NCI-H1092 (cell line): Measurements from ENCODE around the gene OR6C6.
"Not testable (repeated sequence)": the region's sequence is repeated elsewhere in the genome, so short reads cannot be mapped to it uniquely, and the experiment has no call there.

Experiments used
- DNase-seq: peaks from one replicate; lab custom pipeline; 2025; lab: John Stamatoyannopoulos, UW

The OR6C6 gene

GRCh38 chr12:55296469-55296868 is at the start of gene OR6C6:
Gene OR6C6, minus strand, starts transcription at chr12:55296569. Its CDS starts 1,337 bp downstream, at chr12:55295232.
- no peak for DNase-seq

GRCh38 chr12:55336002-55336401 is 39.6 kb upstream of the OR6C6 start:
- no peak for DNase-seq

- no peak for DNase-seq
Observed at GRCh38 chr12:55330446-55330845, 34.1 kb upstream of the OR6C6 start, which contains the start of gene OR6C3. Gene OR6C3, plus strand, starts transcription at chr12:55330746. Its CDS starts 955 bp downstream, at chr12:55331701.

- not testable (repeated sequence) for DNase-seq
Observed at GRCh38 chr12:55325801-55326200, 29.4 kb upstream of the OR6C6 start.

DNA sequence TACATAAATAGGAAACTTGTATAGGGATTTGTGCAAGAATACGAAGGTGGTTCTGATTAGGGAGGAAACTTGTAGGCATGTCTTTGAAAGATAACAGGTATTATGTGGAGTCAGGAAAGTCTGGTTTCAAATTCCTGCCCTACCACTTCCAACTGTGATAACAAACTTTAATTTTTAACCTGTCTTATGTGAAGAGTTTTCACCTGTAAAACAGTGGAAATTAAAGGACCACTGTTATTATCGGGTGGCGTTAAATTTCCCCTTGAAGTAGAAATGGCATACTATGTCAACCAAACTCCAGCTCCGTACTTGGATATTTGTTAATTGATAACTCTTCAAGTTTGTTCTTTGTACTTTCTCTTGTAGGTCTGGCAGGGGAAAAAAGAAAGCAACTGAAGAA is 23.8 kb upstream of the OR6C6 start:
- DNase-seq = no peak

DNA sequence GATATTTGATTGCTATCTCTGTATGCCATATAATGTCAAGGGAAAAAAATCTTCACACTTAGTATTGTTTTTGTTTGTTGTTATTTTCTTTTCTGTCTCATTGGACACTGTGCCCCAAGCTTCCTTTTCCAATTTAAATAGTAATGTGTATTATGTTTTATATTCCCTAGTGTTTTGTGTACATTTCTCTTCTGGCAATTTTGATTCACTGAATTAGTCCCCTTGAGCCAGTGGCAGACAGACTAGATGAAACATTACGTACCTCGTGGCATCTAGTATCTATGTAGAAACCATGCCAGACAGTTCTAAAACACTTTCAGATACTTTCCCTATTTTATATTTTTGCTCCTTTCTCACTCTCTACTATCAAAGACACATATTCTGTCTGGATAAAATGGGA is 17.7 kb upstream of the OR6C6 start, which contains the start of gene OR6C1:
Gene OR6C1, plus strand, starts transcription at position 301 of the 400 bp plus-strand sequence. CDS start 6,257 bp downstream, outside the sequence.
- DNase-seq = no peak

DNA sequence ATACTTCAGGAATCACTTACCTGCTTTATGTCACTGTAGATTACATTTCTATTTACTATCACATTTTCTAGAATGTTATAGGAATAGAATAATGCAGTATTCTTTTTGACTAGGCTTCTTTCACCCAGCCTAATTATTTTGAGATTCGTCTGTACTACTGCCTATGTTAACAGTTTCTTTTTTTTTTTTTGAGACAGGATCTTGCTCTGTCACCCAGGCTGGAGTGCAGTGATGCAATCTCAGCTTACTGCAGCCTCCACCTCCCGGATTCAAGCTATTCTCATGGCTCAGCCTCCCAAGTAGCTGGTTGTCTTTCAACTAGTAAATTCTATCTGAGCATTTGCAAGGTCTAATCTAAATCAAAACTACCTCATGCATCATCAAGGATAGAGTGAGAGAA is 6.4 kb downstream of the OR6C6 start:
- no peak for DNase-seq

GRCh38 chr12:55280991-55281390 is 15.4 kb downstream of the OR6C6 start:
- DNase-seq = no peak

GRCh38 chr12:55258303-55258702 is 38.1 kb downstream of the OR6C6 start:
- no peak for DNase-seq

GRCh38 chr12:55256831-55257230 is 39.5 kb downstream of the OR6C6 start:
- DNase-seq = no peak

- no peak for DNase-seq
Observed at GRCh38 chr12:55253281-55253680, 43.1 kb downstream of the OR6C6 start.

DNA sequence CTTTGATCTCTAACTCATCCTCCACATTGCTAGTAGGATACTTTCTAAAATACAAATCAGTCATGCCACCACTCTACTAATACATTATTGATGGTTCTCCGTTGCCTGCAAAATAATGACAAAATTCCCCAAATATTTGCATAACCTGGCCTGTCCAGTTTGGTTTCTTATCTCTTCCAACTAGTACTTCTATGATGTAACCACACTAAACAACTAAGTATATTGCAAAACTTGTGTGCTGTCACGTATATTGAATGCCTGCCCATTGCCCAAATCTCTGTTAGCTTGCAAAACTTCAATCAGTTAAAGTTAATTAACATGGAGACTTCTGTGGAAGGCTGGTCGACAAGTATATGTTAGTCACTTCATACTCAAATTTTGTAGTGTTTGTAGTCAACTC is 45.4 kb downstream of the OR6C6 start:
- no peak for DNase-seq

DNA sequence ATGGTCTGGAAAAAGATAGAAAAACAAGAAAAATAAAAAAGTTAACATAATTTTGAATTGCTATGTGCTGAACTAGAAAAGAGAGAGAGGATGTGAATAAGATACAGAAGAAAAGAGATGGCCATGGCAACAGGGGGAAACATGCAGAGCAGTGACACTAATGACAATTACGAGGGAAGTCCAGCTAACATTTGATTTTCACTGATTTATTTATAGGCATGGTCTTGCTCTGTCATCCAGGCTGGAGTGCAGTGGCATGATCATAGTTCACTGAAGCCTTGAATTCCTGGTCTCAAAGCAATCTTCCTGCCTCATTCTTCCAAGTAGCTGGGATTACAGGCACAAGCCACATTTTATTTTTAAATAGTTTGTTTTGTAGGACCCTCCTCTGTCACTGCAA is 50.2 kb downstream of the OR6C6 start:
- no peak for DNase-seq

GRCh38 chr12:55244309-55244708 is 52.1 kb downstream of the OR6C6 start, which contains the start of gene OR6C74:
Gene OR6C74, plus strand, starts transcription at chr12:55244609. Its CDS starts 2,679 bp downstream, at chr12:55247288.
- no peak for DNase-seq
